HG02973 (cell line): ENCODE results near the gene CD300LG.

Experiments used
- ATAC-seq: cut with Tn5 transposase; IDR thresholded peaks from one replicate; pipeline ENCODE4 v1.9.1; 2021; ENCODE audit warnings: moderate library complexity; ENCODE audit not compliant: unreplicated experiment

CD300LG gene

DNA sequence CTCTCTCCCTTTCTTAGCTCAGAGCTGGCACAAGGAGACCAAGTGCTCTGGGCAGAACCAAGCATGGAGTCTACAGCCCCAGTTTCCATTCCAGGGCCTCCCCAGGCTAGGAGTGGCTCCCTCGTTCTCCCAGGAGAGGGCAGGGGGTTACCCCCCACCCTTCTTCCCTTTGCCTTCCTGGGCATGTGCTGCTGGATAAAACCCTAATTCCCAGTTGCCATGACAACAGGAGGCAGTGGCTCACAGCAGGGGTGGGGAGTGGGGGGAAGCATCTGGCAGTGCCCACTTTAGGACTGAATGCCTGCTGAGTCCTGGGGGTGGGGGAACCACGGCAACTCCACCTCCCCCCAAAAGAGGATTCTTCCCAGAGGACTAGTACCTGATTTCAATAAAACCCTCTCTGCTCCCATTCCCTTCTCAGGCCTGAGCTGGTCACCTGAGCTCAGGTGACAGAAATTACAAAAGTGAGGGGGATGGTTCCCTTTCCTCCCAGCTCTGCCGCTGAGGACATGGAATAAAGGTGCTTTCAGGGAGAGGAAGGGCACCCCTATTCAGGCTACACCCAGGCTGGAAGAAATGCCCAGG lies 58.5 kb downstream of the CD300LG start:
- ATAC-seq: no peak

GRCh38 chr17:43905985-43906852 lies 59.2 kb downstream of the CD300LG start:
- no peak for ATAC-seq

GRCh38 chr17:43906951-43907424 lies 60.0 kb downstream of the CD300LG start:
- no peak for ATAC-seq

GRCh38 chr17:43907425-43907981 lies 60.5 kb downstream of the CD300LG start, which contains the start of gene MPP2:
Gene MPP2, minus strand, starts transcription at chr17:43907536. Its CDS starts 3,076 bp downstream, at chr17:43904460.
- no peak for ATAC-seq

DNA sequence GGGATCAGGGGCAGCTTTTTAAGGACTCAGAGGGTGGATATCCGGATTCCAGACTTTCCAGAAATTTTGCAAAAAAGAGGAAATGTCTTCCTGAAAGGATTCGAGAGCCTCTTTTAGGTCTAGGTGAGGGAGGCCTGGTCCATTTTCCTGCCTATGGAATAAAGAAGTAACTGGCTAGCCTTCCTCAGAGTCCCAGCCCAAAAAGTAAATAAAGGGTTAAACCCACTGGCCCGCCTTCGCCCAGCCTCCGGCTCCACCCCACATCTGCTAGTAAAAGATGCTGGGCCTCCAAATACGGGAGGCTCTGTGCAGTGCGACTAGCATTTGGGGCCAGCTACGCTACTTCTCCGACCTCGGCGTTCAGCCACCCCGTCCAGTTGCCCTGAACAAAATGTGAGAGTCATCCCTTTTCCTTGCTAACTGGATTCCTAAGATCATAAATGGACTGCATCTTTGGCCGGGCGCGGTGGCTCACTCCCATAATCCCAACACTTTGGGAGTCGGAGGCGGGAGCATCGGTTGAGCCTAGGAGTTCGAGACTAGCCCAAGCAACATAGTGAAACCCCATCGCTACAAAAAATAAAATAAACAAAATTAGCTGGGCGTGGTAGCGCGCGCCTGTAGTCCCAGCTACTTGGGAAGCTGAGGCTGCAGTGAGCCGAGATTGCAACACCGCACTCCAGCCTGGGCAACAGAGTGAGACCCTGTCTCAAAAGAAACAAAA lies 61.2 kb downstream of the CD300LG start:
- ATAC-seq: no peak

GRCh38 chr17:43909537-43910231 lies 62.7 kb downstream of the CD300LG start:
- ATAC-seq: no peak

- ATAC-seq: no peak
Observed at GRCh38 chr17:43911904-43912303, 64.9 kb downstream of the CD300LG start.

DNA sequence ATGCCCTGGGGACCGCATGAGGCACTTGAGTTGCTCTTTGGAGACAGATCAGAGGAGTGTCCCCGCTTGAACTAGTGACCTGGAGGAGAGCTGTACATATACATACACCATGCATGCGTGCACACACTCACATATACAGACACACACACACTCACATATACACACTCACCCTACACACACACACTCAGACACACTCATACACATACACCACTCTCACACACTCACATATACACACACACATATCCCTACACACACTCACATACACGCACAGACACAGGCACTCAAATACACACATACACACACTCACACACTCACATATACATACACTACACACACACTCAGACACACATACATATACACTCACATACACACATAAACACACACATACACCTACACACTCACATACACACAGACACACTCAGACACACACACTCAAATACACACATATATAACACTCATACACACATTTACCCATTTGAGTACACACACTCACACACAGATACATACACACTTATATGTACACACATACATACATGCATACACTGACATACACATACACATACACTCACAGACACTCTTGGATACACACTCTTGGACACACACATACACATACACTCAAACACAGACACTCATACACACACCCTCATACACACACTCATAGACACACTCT lies 65.8 kb downstream of the CD300LG start:
- ATAC-seq: no peak
